HG03378 (cell line): ENCODE results near the gene NRAS.

Experiments used
- ATAC-seq: cut with Tn5 transposase; IDR thresholded peaks from one replicate; pipeline ENCODE4 v1.9.1; 2021; ENCODE audit warnings: mild to moderate bottlenecking, moderate library complexity; ENCODE audit not compliant: unreplicated experiment

NRAS gene

DNA sequence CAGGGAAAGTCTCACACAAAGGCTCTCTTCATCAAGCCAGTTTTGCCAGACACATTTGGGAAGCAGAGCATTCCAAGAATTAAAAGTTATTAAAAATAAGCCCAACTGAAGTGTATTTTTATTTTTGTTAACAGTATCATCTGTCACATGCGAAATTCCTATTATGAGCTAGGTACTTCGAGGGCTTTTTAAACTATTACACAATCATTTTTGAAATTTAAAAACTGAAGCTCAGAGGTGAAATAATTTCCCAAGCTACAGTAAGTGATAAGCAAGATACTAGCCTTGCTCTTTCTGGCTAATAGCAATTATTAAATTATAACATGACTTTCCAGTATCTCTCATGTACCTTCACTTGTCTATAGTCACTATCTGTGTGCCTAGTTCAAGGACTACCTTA lies 12.0 kb upstream of the NRAS start:
- ATAC-seq, result no peak

- ATAC-seq, result no peak
Measured at GRCh38 chr1:114725230-114725629, 8.7 kb upstream of the NRAS start.

- ATAC-seq, result no peak
Measured at GRCh38 chr1:114723915-114724314, 7.3 kb upstream of the NRAS start.

GRCh38 chr1:114723457-114723856 lies 6.9 kb upstream of the NRAS start:
- no peak for ATAC-seq

- ATAC-seq, result no peak
Measured at GRCh38 chr1:114720492-114720891, 3.9 kb upstream of the NRAS start.

- no peak for ATAC-seq
Measured at GRCh38 chr1:114719424-114719787, 2.8 kb upstream of the NRAS start.

- ATAC-seq, result no peak
Measured at GRCh38 chr1:114718661-114719423, 2.3 kb upstream of the NRAS start.

DNA sequence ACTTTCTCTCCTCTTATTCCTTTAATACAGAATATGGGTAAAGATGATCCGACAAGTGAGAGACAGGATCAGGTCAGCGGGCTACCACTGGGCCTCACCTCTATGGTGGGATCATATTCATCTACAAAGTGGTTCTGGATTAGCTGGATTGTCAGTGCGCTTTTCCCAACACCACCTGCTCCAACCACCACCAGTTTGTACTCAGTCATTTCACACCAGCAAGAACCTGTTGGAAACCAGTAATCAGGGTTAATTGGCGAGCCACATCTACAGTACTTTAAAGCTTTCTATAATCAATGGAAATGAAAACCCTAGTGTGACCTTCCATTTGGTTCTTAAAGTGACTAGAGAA lies 643 bp downstream of the NRAS start:
- peak; percentile 9 for ATAC-seq

DNA sequence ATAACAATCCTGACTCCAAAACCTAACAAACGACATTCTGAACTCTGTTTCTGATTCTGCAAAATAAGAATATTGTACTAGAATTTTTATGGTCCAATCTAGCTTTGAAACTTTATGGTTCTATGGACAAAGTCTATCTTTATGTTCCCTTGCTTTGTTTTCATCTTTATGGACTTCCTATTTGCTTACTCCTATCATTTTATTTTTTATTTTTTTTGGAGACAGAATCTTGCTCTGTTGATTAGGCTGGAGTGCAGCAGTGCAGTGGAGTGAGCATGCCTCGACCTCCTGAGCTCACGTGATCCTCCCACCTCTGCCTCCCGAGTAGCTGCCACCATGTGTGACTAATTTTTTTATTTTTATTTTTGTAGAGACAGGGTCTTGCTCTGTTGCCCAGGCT lies 3.6 kb downstream of the NRAS start:
- no peak for ATAC-seq

GRCh38 chr1:114710360-114710759 lies 6.2 kb downstream of the NRAS start:
- no peak for ATAC-seq

GRCh38 chr1:114707604-114708003 lies 9.0 kb downstream of the NRAS start:
- ATAC-seq, result no peak

GRCh38 chr1:114703242-114703641 lies 13.3 kb downstream of the NRAS start:
- peak; percentile 45 for ATAC-seq

- ATAC-seq, result peak; percentile 46
Measured at GRCh38 chr1:114702737-114703136, 13.8 kb downstream of the NRAS start.

GRCh38 chr1:114701931-114702330 lies 14.6 kb downstream of the NRAS start:
- ATAC-seq, result no peak

DNA sequence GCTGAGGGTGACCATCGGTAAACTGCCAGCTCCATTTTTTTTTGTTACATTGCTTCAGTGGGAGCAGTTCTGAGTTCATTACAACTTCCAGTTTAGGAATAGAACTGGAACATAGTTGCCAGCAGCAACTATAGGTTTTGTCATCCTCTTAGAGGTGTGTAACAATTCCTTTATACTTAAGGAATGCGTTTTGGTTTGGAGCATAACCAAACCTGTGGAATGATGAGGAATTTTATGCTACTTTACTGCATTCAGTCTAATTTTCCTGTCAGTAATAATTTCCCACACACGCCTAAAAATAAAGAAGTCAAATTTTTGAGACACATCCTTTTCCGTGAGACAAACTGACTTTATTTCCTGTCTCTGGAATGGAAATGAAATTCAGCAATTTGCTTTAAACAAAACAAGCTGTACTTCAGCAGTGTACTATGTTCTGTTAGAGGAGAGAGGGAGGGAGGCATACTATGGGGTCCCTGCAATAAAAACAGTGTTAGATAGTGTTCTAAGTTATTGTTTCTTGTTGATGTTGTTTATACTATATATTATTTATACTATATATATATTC lies 16.5 kb downstream of the NRAS start:
- ATAC-seq, result no peak

GRCh38 chr1:114696810-114697209 lies 19.8 kb downstream of the NRAS start:
- no peak for ATAC-seq

- no peak for ATAC-seq
Measured at GRCh38 chr1:114695430-114696058, 21.0 kb downstream of the NRAS start, which contains the start of gene AMPD1. TSS of gene AMPD1 (minus strand) at chr1:114695546. CDS start at chr1:114695471, 75 bp downstream.

DNA sequence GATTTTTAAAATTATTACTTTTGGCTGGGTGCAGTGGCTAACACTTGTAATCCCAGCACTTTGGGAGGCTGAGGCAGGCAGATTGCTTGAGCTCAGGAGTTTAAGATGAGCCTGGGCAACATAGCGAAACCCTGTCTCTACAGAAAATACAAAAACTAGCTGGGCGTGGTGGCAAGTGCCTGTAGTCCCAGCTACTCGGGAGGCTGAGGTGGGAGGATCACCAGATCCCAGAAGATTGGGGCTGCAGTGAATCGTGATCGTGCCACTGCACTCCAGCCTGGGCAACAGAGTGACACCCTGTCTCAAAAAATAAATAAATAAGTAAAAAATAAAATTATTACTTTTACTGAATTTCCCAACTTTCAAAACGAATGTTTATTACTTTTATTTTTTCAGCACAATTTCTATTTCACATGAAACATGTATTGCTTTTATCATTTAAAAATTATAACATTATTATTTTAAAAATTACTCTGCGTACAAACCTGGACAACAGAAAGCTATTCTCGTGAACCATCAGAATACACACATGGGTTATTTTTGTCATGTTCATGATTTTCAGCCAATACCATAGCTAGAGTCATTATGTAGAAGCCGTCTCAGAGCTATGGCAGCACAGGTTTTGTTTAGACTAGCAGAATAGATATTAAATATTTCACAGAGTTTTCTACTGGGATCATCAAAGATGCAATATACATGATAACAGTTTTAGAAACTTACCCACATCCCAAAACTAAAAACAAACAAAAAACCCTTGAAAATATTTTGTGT lies 21.8 kb downstream of the NRAS start:
- no peak for ATAC-seq

DNA sequence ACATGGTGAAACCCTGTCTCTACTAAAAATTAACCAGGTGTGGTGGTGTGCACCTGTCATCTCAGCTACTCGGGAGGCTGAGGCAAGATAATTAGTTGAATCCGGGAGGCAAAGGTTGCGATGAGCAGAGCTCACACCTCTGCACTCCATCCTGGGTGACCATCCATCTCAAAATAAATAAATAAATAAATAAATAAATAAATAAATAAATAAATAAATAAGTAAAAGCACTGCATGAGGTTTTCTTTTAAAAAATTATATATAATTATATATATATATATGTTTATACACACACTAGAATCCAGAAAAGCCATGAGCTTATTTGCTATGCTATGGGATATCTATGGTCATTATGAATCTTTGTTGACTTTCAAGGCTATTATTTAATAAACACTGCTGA lies 23.6 kb downstream of the NRAS start:
- ATAC-seq, result no peak

- ATAC-seq, result no peak
Measured at GRCh38 chr1:114691061-114691460, 25.5 kb downstream of the NRAS start.

GRCh38 chr1:114690148-114690547 lies 26.4 kb downstream of the NRAS start:
- ATAC-seq, result no peak

DNA sequence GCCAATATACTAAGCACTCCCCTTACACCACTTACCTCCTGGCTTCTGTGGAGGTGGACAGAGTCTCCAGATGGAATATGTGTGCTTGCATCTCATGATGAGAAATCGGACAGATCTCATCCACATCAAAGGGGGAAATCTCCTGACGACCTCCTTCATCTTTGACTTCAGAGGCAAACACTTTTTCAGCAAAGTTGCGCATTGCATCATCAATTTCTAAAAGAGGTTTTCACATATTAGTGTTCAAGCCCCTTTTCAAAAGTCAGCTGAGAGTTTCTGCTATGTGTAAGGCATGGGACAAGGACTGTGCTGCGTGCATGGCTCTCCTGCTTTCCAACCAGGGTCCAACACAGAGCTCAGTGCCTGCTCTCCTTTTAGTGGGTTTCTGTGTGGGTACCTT lies 28.0 kb downstream of the NRAS start:
- no peak for ATAC-seq
